Activated CD4-positive, alpha-beta T cell treated with anti-CD3 and anti-CD28 coated beads, Interleukin-2, Interleukin-4, amounts not matched to agents 100 ng/mL and 50 ng/mL, durations not matched to agents 16 hours and 8 hours (primary cell): ENCODE data around the gene ZHX3.

Source experiments
- DNase-seq: peaks from one replicate; pipeline ENCODE4 v3.0.0-alpha.2; 2020; ENCODE audit warnings: low spot score

ZHX3 gene

DNA sequence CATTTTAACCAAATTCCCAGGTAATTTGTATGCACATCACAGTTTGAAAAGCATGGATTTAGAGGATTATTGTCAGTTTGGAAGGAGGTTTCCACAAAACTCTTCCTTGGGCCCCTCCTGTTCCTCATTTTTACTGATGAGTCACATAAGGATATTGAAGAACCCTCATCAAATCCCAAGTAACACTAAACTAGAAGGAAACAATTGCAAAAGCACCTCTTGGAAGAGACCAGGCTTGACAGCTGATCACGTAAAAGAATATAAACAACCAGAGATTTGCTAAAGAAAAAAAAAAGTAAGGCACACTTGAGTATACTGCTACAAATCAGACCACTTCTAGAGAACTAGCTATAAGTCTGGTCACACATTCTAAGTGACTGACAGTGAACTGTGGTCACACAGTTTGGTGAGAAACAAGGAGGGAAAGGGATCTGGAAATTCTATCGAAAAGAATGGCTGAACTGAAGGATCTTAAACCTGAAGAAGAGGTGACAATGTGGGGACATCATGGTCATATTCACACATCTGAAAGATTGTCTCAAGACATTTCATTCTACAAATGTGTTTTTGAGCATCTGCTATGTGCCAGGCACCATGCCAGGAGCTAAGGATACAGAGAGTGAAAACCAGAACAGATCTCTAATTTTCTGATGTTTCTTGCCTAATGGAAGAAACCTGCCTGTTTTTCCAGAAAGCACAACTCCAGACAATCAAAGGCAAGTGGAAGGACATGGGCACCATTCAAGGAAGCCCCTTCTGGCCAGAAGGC, 24.1 kb downstream of the ZHX3 start:
- no peak for DNase-seq

DNA sequence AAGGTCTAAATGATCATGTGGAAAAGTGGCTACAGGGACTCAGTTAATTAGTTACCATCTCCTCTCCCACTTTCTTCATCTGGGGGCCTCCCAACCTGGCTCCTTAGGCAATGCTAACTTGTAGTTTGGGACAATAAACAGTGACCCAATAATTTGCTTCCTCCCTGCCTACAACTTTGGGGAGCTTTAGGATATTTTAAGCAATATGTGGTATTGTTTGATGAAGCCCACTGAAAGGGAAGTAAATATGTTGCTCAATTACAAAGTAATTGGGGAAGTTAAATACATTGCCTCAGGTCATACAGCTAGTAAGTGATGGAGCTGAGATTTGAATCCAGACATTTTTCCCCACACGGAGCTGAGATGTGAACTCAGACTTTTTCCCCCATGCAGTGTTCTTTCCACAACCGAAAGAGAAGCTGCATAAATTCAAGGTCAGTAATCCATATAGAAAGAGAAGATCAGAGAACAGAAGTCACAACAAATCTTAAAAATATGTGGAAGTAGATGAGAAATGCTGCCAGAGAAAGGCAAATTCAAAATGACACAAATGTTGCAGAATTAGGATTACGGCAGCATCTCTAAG, 26.6 kb downstream of the ZHX3 start:
- no peak for DNase-seq

DNA sequence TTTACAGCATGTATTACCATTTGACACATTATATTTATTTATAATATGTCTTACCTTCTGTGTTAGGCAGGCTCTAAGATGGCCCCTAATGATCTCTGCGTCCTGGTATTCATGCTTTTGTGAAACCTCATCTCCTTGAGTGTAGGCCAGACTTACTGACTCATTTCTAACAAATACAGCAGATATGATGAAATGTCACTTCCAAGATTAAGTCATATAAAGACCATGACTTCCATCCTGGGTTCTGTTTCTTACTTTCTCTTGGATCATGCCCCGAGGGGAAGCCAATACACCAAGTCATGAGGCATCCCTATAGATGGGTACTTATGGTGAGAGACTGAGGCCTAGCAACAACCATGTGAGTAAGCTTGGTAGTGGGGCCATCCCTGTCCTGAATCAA, 30.2 kb downstream of the ZHX3 start:
- DNase-seq: peak; percentile 9

- no peak for DNase-seq
Observed at GRCh38 chr20:41286240-41286851, 31.2 kb downstream of the ZHX3 start.

DNA sequence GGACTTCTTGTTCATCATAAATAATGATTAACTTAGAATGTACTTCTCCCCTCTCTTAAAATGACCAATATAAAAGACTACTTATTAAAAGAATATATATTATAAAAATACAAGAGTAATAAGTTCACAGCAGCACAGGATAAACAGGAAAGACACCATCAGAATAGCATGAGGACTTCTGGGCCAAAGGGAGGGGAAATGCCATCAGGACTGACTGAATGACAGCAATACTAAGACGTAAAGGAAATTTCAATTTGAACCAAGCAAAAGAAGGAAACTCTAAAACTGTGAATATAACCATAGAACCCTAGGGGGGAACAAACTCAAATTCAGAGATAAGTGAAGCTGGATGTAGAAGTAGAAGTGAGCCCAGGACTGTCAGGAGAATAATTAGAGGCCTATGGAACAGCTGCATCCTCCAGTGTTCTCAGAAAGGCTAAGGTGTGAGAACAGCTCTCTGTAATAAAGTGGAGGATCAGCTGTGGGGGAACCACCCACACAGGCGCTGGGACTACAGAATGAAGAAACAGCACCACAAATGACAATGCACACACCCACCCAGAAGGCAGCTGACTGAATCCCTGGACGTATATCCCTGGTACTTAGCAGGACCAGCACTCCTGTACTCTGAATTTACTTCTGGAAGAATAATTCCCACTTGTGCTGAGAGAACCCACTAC, 37.8 kb downstream of the ZHX3 start:
- no peak for DNase-seq

DNA sequence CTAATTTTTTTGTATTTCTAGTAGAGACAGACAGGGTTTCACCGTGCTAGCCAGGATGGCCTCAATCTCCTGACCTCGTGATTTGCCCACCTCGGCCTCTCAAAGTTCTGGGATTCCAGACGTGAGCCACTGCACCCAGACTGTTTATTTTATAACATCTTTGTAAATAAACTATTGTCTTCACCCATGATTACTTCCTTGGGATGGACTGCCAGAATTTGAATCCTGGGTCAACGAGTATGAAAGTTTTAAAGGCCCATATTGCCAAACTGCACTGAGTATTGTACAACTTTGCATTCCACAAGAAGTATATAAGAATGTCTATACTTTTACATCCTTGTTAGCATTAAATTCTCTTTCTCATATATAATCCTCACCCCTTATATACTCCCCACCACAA, 38.6 kb downstream of the ZHX3 start:
- DNase-seq: no peak

DNA sequence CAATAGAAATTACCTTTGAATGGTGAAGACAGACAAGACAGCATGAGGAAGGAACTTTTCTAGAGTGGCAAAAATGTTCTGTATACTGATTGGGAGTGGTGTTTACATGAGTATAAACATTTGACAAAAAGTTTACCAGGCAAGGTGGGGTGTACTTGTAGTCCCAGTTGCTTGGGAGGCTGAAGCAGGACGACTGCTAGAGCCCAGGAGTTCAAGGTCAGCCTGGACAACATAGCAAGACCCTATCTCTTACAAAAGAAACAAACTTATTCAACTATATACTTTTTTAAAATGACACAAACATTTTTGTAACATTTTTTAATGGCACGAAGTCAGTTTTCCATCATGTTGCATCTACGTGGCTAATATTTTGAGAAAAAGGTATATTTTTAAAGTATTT, 40.5 kb downstream of the ZHX3 start:
- no peak for DNase-seq

GRCh38 chr20:41276317-41276751, 41.2 kb downstream of the ZHX3 start:
- DNase-seq: no peak

DNA sequence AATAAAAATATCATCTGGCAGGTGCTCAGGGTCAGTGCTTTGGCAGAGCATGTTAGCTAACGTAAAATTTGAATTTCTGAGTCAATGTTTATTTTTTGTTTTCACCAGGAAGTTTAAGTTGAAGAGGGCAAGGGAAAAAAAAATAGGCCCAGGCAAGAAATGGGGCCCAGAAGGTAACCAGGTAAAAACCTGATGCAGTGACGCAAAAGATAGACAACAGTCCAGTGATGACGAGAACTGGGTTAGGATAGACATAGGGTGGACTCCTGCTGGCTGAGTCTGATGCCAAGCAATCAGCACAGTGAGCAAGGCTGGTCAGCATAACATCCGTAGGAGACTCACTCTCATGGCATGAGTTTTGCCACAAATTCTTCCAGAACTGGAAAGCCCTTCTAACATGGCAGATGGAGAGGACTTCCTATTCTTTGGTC, 42.2 kb downstream of the ZHX3 start:
- DNase-seq: no peak

DNA sequence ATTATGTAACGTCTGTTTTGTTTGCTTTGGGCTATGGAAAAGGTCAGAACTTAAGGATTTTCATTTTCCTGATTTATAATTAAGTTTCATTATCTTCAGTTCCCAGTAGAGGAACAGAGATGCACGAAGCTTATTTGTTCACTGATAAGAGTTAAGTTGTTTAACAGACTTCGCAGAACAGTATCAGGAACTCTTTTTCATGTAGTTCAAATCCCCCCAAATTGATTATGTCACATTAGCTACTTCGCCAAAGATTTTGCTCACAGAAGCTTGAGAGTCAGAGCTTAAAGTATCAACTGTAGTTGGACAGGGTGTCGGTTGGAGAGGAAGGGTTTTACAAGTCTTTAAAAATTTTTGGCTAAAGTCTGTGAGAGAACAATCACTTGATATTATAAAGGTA, 43.4 kb downstream of the ZHX3 start:
- DNase-seq: no peak

GRCh38 chr20:41273445-41273844, 44.1 kb downstream of the ZHX3 start:
- DNase-seq: no peak

DNA sequence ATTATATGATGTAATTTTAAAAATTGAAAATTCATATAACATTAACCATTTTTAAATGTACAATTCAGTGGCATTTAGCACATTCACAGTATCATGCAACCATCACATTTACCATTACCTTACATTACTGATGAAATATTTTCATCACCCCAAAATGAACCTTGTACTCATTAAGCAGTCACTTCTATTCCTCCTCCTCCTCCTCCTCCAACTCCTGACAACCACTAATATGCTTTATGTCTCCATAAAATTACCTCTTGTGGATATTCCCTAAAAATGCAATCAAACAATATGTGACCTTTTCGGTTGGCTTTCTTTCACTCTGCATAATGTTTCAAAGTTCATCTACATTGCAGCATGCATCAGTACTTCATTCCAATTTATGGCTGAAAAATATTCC, 45.2 kb downstream of the ZHX3 start:
- DNase-seq: no peak

GRCh38 chr20:41268917-41269652, 48.4 kb downstream of the ZHX3 start:
- no peak for DNase-seq

DNA sequence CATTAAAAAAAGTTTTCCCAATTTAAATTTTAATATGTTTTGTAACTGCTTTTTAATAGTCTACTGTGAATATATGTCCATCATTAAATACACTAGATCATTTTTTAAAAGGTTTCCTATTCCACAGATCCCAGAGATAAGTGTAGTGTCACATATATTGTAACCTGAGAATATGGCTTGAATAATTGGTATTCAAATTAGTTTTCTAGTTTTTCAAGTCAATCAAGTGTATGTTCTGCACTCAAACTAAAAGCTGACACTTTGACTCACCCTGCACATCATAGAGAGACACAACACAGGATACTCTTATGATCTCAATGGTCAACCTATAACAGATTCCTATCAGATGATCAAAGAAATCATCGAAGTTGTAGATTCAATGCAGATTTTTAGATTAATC, 49.1 kb downstream of the ZHX3 start:
- DNase-seq: no peak

- DNase-seq: no peak
Observed at GRCh38 chr20:41265938-41266337, 51.6 kb downstream of the ZHX3 start.

DNA sequence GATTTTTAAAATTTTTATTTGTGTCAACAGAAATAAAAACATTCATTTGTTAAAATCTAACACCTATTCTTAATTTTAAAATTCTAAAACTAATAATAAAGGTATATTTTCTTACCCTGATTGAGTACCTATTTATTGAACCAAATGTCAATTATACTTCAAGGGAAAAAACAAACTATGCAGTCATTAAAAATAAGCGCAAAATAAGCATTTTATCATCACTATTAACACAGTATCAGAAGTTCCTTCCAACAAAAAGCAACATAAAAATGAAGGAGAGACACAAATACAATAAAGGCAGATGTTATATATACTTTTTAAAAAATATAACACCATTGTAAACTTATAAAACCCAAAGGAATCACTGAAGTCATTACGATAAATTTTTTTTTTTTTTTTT, 52.7 kb downstream of the ZHX3 start:
- no peak for DNase-seq

DNA sequence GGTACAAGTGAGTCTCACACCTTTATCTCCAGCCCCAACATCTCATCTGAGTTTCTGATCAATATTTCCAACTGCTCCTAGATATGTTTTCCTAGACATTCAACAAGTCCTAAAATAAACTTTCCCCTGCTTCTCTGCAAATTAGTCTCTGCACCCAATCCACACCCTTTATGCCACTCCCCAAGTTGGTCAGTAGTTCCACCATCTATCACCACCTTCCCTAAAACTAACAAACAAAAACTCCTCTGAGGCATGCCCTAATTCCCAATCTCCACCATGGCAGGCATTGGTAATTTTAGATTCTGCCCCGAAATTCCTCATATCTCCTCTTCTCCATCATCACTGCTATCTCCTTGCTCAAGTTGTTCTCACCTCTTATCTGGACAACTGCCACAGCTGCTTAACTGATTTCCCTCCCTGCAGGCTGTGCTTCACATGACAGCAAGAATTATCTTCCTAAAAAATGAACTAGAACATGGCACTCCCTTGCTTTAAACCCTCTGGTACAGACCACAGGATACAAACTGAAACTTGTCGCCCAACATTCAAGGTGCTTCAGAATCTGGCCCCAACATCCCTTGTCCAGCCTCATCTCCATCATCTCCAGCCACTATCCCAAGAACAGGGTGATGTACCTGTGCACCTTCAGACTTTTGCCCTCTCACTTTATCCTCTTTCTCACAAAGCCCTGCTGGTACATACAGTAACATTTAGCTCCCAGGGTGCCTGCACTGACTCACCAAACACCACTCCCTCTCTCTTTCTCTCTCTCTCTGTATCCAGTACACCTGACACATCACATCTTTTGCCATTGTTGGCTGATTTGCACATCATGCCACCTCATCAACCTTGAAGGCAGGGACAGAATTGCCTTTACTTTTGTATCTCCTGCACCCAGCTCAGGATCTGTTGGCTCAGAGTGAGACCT, 55.5 kb downstream of the ZHX3 start:
- no peak for DNase-seq

DNA sequence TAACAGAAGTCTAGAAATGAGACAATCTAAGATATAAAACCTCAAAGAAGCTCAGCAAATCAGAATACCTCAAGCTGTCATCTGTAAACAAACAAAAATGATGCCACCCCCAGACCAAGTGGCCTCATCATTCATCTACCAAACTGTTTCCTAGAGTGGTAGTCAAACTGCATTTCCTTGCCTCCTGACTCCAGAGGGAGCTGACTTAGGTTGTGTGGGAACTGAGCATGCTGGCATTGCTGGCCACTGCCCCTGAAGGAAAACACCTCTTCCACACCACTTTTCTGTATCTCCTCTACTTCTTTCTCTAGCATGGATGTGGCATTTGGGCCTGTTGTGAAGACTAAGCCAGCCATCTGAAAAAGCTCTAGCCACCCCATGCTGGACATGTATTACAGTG, 56.3 kb downstream of the ZHX3 start:
- no peak for DNase-seq

- no peak for DNase-seq
Observed at GRCh38 chr20:41260734-41261220, 56.8 kb downstream of the ZHX3 start.

GRCh38 chr20:41259309-41259708, 58.2 kb downstream of the ZHX3 start:
- no peak for DNase-seq

GRCh38 chr20:41258474-41258873, 59.1 kb downstream of the ZHX3 start:
- DNase-seq: no peak
